ENCODE measurements around the gene SLC19A3.
"Not testable (repeated sequence)": the region's sequence is repeated elsewhere in the genome, so short reads cannot be mapped to it uniquely, and the experiment has no call there.

Gene SLC19A3

GRCh38 chr2:227701556-227701955 is 16.3 kb downstream of the SLC19A3 start:
- no peak for DNase-seq

DNA sequence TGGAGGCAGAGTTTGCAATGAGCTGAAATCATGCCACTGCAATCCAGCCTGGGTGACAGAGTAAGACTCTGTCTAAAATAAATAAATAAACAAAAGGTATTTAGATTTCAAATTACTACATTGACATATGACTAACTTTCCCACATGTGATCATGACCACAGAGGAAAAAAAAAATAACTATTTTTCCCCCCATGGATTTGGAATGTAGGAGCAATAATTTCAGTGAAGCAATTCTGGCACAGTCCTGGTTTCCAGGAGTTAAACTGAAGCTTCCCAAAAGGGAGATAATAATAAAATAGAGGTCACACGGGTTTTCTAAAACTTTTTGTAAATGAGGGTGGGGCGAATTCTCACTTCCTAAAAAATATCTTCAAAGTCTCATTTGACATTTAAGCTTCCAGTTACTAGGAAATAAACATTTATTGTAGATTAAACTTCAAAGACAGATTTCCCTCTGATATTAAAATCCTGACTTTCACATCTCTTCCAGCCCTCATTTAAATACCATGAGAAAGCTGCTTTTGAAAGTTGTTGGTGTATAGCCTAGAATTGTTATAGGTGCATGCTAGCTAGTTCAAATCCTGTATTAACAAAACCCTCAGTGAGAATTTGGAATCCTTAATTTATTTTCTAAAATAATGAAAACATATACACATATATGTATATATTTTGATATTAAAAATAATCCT is 20.7 kb downstream of the SLC19A3 start:
- DNase-seq = no peak

DNA sequence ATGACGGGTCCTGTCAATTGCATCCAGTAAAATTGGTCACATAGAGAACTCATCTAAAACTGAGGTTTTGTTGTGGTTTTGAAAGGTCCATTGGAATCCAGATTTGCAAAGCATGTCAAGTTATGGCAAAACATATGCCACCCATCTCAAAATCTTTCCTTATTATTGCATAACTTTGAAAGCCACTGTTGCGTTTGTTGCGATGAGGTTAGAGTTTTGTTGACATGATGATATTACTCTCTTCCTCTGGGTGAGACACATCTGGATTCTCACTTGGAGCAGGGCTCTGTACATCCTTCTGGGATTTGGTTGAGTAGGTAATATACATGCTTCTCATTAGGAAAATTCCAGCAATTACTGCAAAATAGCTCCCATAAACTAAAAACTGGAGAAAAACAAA is 30.6 kb downstream of the SLC19A3 start:
- DNase-seq = no peak

- no peak for DNase-seq
Observed at GRCh38 chr2:227684258-227684657, 33.6 kb downstream of the SLC19A3 start.

DNA sequence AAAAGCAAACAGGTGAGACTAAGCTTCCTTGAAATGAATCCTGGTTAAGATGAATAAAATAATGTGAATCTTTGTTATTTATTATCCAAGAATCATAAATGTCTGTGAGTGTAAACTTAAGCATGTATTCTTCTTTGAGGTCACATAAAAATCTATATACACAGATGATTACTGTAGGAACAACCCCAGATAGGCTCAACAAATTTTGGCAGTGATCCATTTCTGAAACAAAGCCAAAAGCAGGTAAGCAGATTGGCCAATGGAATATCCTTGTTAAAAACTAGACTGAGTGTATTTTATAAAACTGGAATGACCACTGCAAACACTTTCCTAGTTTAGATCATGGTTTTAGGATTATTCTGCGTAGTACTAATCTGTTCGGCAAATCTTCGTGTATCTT is 39.9 kb downstream of the SLC19A3 start:
- DNase-seq = no peak

DNA sequence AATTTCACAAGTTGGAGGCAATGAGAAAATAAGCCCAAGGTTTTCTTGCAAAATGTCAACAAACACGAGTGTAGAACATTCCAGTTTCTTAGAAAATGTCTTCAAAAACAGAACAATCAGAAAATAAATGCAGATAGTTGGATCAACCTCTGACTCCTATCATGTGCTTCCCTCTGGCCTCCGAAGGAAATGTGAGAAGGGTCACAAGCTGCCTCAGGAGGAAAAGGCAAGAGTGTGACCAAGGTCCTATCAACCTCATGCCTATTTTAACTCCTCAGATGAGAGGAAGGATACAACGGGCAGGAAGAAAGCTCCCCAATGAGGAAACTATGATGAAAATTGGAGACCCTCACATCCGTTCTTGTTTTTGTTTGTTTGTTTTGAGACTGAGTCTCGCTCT is 43.3 kb downstream of the SLC19A3 start:
- DNase-seq = no peak

- DNase-seq = not testable (repeated sequence)
Observed at GRCh38 chr2:227673620-227674019, 44.2 kb downstream of the SLC19A3 start.

DNA sequence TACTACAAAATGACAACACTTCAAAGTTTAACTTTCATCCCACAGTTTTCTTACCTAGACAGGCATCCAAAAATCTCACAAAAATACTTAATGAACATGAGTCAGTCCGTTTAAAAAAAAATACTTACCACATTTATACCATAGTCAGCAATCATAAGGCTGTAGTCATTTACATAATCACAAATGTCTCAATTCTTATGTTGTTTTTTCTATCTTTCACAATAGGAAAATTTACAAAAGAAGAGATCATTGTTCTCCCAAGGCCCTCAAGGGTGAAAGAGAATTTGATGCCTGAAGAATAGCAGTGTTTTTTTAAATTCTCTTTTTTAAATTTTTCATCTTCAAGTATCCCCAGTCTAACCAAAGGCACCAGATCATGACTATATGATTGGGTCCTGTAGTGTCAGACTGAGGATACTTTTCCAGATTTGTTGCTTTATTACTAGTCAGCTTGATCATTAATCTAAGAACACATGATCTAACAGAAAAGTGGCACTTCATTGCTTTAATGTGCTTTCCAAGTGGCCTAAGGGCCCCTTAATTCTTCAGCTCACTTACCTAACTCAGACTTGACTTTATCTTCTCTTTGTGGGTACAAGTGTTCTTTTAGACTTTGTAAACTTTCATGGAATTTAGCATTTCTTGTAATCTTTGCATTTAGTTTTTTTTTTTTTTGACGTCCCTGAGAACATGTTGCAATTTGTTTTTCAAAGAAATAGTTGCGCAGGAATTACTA is 46.5 kb downstream of the SLC19A3 start:
- DNase-seq = no peak

DNA sequence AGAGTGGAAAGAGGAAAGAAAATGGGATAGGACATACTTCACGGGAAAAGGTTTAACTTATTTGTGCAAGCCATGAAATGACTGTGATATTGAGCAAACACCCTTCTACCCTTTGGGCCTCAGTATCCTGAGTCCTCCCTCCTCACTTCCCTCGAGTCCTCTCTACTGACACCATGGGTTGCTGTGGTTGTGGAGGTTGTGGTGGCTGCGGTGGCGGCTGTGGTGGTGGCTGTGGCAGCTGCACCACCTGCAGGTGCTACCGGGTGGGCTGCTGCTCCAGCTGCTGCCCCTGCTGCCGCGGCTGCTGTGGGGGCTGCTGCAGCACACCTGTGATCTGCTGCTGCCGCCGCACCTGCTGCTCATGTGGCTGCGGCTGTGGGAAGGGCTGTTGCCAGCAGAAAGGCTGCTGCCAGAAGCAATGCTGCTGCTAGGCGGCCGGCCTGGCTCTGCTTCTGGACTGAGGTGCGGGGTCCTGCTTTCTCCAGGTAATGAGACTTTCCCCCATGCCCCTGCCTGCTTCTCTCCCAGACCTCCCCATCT is 51.1 kb downstream of the SLC19A3 start, which contains the start of gene SCYGR5:
Gene SCYGR5, plus strand, starts transcription at position 174 of the 540 bp plus-strand sequence. Its CDS starts 0 bp downstream, at position 174.
- DNase-seq = not testable (repeated sequence)

DNA sequence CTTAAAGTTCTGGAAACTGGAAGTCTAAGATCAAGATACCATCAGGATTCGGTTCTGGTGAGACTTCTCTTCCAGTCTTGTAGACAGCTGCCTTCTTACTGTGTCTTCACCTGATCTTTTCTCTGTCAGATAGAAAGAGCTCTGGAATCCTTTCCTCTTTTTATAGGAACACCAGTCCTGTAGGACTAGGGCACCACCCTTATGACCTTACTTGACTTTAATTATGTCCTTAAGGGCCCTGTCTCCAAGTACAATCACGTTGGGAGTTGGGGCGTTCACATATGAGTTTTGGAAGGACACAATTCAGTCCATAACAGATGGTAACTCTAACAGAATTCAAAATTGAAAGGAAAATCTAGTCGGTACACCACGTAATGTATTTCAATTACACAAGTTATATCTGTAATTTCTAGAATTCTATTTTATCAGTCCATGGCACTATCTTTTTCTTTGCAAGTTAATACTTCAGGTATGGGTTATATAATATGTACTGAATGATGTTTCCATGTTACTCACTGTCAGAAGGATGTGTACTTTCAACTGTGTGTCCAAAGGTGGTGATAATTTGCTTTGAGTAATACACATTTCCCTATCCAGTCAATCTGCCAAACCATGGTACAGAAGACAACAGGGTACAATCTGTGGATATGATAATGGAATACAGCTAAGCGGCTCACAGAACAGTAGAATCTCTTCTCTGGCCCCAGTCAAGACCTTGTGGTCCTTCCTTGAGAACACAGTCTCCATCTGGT is 52.5 kb downstream of the SLC19A3 start:
- DNase-seq = no peak

GRCh38 chr2:227661827-227662226 is 56.0 kb downstream of the SLC19A3 start:
- no peak for DNase-seq

GRCh38 chr2:227661025-227661649 is 56.7 kb downstream of the SLC19A3 start:
- no peak for DNase-seq

DNA sequence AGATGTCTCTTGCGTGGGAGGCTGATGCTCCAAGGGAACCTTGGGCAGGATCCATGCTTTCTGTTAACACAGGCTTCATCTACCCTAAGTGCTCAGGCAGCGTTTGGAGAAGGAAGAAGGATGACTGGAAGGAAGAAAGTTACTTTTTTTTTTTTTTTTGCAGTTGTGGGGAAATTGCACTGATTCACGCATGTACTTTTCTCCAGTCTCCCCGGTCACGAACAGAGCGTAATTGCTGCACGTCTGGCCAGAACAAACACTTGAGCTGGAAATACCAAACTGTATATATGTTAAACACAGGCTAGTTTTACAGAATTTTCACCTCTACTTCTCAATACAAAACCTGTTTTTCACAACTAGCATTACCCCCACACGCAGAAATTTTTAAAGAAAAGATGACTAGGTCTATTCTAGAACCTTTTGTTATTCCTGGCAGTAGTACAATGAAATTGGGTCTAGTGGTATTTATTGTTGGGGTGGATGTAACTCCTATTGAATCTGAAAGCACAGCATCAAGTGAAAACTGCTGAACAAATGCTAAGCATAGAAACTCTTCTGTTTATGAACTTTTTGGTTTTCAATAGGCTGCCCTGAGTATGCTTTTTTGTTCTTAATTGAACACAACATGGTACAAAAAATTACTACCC is 60.5 kb downstream of the SLC19A3 start:
- DNase-seq = no peak

DNA sequence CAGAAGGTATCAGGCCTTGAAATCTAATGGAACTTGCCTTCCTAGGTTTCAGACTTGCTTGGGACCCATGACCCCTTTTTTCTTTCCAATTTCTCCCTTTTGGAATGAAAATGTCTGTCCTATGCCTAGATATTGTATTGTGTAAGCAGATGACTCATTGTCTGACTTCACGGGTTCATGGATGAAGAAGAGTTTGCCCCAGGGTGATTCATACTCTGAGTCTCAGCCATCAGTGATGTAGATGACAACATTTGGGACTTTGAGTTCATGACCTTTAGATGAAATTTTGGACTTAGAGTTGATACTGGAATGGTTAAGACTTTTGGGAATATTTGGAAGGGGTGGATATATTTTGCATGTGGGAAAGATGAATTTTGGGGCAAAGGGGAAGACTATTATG is 62.4 kb downstream of the SLC19A3 start:
- no peak for DNase-seq

DNA sequence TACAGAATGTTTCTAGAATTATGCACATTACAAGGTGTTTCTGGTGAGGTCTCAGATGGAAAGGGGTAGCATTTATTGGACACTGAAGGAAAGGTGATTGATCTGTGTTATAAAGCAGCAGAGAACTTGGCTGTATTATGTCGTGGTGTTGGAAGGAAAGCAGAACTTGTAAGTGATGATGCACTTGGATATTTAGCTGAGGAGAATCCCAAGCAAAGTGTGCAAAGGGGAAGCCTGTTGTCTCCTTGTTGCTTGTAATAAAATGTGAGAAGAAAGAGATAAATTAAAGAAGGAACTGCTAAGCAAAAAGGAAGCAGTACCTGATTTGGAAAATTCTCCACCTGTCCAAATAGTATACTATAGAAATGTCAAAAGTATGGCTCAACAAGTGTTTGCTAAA is 63.4 kb downstream of the SLC19A3 start:
- DNase-seq = no peak

GRCh38 chr2:227653419-227653818 is 64.4 kb downstream of the SLC19A3 start:
- no peak for DNase-seq

DNA sequence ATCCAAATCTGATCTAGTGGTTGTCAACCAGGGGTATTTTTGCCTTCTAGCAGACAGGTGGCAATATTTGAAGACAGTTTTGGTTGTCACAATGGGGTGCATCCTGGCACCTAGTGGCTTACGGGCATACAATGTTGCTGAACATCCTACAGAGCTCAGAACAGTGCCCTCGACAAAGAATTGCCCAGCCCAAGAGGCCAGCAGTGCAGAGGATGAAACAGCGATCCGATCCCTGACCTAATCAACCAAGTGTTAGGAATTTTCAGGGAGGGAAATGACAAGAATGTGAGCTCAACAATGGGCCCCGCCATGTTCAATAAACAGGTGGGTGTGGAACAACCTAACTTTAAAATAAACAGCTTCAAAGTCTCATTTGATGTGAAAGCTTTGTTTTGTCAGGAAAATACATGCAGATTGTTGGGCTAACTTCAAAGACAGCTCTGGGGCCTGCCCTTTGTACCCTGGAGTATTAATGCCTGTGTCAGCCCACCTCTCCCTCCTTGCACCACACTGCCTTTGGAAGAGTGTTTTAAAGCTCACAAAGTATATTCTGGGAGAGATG is 73.8 kb downstream of the SLC19A3 start:
- DNase-seq = no peak

DNA sequence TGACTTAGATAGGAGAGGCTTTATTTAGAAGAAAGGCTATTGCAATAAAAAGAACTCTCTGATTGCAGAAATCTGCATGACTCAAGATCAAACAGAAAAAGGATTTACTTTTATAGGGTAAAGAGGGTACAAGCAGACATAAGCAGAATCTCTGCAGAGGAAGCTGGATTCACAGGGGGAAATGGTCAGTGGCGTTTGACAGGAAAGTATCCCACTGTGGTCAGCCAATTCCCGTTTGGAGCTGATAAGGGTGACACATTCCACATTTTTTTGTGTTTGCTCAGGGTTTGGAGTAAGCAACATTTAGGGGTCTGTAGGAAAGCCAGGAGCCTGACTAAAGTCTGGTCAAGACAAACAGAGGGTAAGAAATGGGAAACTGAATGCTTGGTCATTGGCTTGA is 75.2 kb downstream of the SLC19A3 start:
- no peak for DNase-seq

DNA sequence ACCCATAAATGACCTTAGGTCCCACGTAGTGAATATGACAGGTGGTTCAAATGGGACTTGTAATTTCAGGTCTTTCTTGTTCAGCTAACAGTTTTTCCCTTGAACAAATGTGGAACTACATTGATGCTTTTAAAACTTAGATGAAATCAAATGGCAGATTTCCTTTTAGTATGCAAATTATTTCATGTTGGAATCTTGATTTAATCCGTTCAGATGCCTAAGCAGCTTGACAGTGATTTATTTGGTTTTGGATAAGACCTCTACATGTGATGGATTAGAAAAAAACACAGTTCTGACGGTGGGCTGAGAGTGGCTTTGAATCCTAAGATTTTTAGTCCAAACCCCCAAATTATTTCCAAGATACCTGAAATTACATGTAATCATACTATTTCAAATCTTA is 83.6 kb downstream of the SLC19A3 start:
- DNase-seq = no peak
